Panc1 (cell line): ENCODE measurements around the gene STIP1. TPM values are rescaled to one million over a fixed set of nuclear protein-coding genes. Genes with fewer than 3 reads are reported as not detected.

Source experiments
- ATAC-seq: fragments of 200-7000 bp; cut with Tn5 transposase; 2 replicates; pipeline ENCODE4 v1.9.1; 2020; ENCODE audit warnings: mild to moderate bottlenecking, moderate library complexity
- BruUV-seq: library from RNA; stranded (reverse); fragments of 400-500 nt; replicated peaks from 2 replicates; lab custom pipeline; 2021; lab: Mats Ljungman, UMichigan
- CTCF ChIA-PET: fragments of 300-600 bp; sonication (Branson Sonifier 250); formaldehyde crosslinking; loops from one replicate; lab custom pipeline; 2022; ENCODE audit warnings: antibody characterized with exemption; lab: Charles Lee
- POLR2A ChIA-PET: fragments of 300-600 bp; sonication (Branson Sonifier 250); formaldehyde crosslinking; loops from one replicate; lab custom pipeline; 2022; ENCODE audit warnings: antibody characterized with exemption; lab: Charles Lee
- DNase-seq: peaks from one replicate; pipeline ENCODE4 v3.0.0-alpha.2; 2010; ENCODE audit warnings: low read depth, low spot score
- H3K27ac ChIP-seq: 2 replicates; pipeline ENCODE4 v1.5.1; 2011; ENCODE audit warnings: mild to moderate bottlenecking, low read length, inconsistent platforms
- H3K27me3 ChIP-seq: fragments of 200-500 bp; sonication (Bioruptor generic); 2 replicates; pipeline ENCODE4 v1.6.0; 2014; ENCODE audit warnings: low read length, inconsistent platforms; ENCODE audit not compliant: control insufficient read depth, insufficient read depth
- H3K36me3 ChIP-seq: fragments of 200-500 bp; sonication (Bioruptor generic); 2 replicates; pipeline ENCODE4 v1.5.1; 2014; ENCODE audit warnings: inconsistent platforms, mild to moderate bottlenecking, low read length, moderate library complexity; ENCODE audit not compliant: control insufficient read depth, insufficient read depth
- H3K4me1 ChIP-seq: 2 replicates; pipeline ENCODE4 v1.5.1; 2011; ENCODE audit warnings: inconsistent platforms, mild to moderate bottlenecking, low read length, moderate library complexity; ENCODE audit not compliant: control insufficient read depth, insufficient read depth
- H3K4me3 ChIP-seq, 2 experiments: 2 replicates each; pipeline ENCODE4 v1.5.1; 2011 to 2012; ENCODE audit warnings: low read depth in 2 of 2, low read length in 2 of 2, mild to moderate bottlenecking in 2 of 2, inconsistent platforms in 1 of 2, moderate library complexity in 1 of 2
- H3K9me3 ChIP-seq: fragments of 200-500 bp; sonication (Bioruptor generic); 2 replicates; pipeline ENCODE4 v1.5.1; 2014; ENCODE audit warnings: low read depth, mild to moderate bottlenecking, inconsistent platforms, low read length, moderate library complexity; ENCODE audit not compliant: control insufficient read depth, insufficient read depth
- CTCF ChIP-seq: fragments of 450-650 bp; IDR thresholded peaks from 2 replicates; pipeline ENCODE4 v1.5.1; 2017; ENCODE audit warnings: mild to moderate bottlenecking
- POLR2AphosphoS5 ChIP-seq: IDR thresholded peaks from 2 replicates; pipeline ENCODE4 v1.6.1; 2012; ENCODE audit warnings: mild to moderate bottlenecking, low read depth, low read length, moderate library complexity
- SIN3A ChIP-seq: IDR thresholded peaks from 2 replicates; pipeline ENCODE4 v1.6.1; 2012; ENCODE audit warnings: low read depth, mild to moderate bottlenecking, low read length, moderate library complexity, borderline replicate concordance; ENCODE audit not compliant: insufficient read depth
- TCF7L2 ChIP-seq: IDR thresholded peaks from 2 replicates; pipeline ENCODE4 v1.6.1; 2011; ENCODE audit warnings: mild to moderate bottlenecking, low read depth, low read length, inconsistent platforms
- in situ Hi-C: cut with HindIII; loops from 2 replicates; pipeline ENCODE4 v1.10.0; 2016; ENCODE audit warnings: low sequenced_read_pairs, low pct_unique_long_range_greater_than_20kb
- intact Hi-C: fragments of 100-400 bp; cut with micrococcal nuclease; formaldehyde crosslinking; loops from one replicate; pipeline ENCODE4 v1.10.0; 2022; ENCODE audit not compliant: unreplicated experiment
- total RNA-seq: library from RNA; stranded (reverse); gene quantifications from one replicate; pipeline ENCODE4 v1.2.1, GENCODE V29; 2021; ENCODE audit not compliant: unreplicated experiment
- TF ChIP-seq, protein P1 (sequence below), 2 experiments: IDR thresholded peaks; 2 replicates each; pipeline ENCODE4 v1.6.1; 2011 to 2012; ENCODE audit warnings: low read depth in 2 of 2, control low read depth in 1 of 2, low read length in 1 of 2, mild to moderate bottlenecking in 1 of 2, moderate library complexity in 1 of 2; ENCODE audit not compliant: insufficient read depth in 1 of 2

STIP1 gene
- total RNA-seq, 1 experiment from 2014 or later, result 344 TPM

DNA sequence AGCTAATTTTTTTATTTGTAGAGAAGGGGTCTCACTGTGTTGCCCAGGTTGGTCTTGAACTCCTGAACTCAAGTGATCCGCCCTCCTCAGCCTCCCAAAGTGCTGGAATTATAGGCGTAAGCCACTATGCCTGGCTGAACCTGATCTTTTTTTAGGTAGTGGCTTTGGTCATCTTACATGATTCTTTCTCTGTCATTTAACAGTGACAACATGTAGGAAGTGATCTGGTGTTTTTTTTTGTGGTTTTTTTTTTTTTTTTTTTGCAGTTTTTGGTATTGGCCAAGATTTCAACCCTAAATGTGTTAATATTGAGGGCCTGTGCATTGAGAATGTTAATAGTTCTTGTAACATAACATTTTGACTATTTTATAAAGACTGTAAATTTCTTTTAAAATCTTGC is 12.5 kb downstream of the STIP1 start:
- no peak overlapping the region for H3K27ac ChIP-seq
- ChIA-PET CTCF (no interaction called here), POLR2A (no interaction called here)
- DNase-seq, result no peak
- in situ Hi-C loops, result no loop called here
- intact Hi-C loops, result no loop called here
- peaks cover 52% of the 10 kb centered on the region for H3K36me3 ChIP-seq
- BruUV-seq, result no TSS peak
- H3K9me3 ChIP-seq, result no peaks in the 10 kb centered on the region
- no peaks in the 10 kb centered on the region for H3K4me1 ChIP-seq
- ATAC-seq, result no peak
- no peak overlapping the region for H3K4me3 ChIP-seq
- TF ChIP-seq SIN3A, result no peak
- TF ChIP-seq CTCF, result no peak
- no peak for TF ChIP-seq POLR2AphosphoS5
- no peak for TF ChIP-seq TCF7L2
- TF ChIP-seq, protein P1, sequence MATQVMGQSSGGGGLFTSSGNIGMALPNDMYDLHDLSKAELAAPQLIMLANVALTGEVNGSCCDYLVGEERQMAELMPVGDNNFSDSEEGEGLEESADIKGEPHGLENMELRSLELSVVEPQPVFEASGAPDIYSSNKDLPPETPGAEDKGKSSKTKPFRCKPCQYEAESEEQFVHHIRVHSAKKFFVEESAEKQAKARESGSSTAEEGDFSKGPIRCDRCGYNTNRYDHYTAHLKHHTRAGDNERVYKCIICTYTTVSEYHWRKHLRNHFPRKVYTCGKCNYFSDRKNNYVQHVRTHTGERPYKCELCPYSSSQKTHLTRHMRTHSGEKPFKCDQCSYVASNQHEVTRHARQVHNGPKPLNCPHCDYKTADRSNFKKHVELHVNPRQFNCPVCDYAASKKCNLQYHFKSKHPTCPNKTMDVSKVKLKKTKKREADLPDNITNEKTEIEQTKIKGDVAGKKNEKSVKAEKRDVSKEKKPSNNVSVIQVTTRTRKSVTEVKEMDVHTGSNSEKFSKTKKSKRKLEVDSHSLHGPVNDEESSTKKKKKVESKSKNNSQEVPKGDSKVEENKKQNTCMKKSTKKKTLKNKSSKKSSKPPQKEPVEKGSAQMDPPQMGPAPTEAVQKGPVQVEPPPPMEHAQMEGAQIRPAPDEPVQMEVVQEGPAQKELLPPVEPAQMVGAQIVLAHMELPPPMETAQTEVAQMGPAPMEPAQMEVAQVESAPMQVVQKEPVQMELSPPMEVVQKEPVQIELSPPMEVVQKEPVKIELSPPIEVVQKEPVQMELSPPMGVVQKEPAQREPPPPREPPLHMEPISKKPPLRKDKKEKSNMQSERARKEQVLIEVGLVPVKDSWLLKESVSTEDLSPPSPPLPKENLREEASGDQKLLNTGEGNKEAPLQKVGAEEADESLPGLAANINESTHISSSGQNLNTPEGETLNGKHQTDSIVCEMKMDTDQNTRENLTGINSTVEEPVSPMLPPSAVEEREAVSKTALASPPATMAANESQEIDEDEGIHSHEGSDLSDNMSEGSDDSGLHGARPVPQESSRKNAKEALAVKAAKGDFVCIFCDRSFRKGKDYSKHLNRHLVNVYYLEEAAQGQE (IDR thresholded peaks at IDR 0.05; ENCODE audit: insufficient read depth in 1 of 2, low read depth in 2 of 2, low read length in 1 of 2), result no peak
- H3K27me3 ChIP-seq, result no peaks in the 10 kb centered on the region

- Histone ChIP-seq H3K9me3 (no peaks in the 10 kb centered on the region), H3K4me3 (no peak overlapping the region), H3K27me3 (no peaks in the 10 kb centered on the region), H3K36me3 (peaks cover 43% of the 10 kb centered on the region), H3K27ac (no peak overlapping the region), H3K4me1 (no peaks in the 10 kb centered on the region)
- ATAC-seq, result no peak
- ChIA-PET POLR2A (no interaction called here), CTCF (interaction anchor here (0.6 kb wide), 1 partner anchor 366 kb away, joined by 6 read pairs; no protein-coding TSS in a partner anchor)
- intact Hi-C loops, result no loop called here
- TF ChIP-seq CTCF (no peak), TCF7L2 (no peak), POLR2AphosphoS5 (no peak), SIN3A (no peak)
- TF ChIP-seq, protein P1 (IDR thresholded peaks at IDR 0.05; ENCODE audit: insufficient read depth in 1 of 2, low read depth in 2 of 2, low read length in 1 of 2), result no peak
- in situ Hi-C loops, result no loop called here
- no TSS peak for BruUV-seq
- no peak for DNase-seq
These were observed 15.6 kb downstream of the STIP1 start for GRCh38 chr11:64201543-64201942.
